ENCODE data around the gene CLMP.

CLMP gene

GRCh38 chr11:123188508-123189165, 6.4 kb downstream of the CLMP start:
- no peak for DNase-seq (ENCODE audit: low read depth)

GRCh38 chr11:123187665-123188507, 7.2 kb downstream of the CLMP start:
- DNase-seq (ENCODE audit: low read depth) = no peak

- no peak for DNase-seq (ENCODE audit: low read depth)
These were observed 7.8 kb downstream of the CLMP start for GRCh38 chr11:123187248-123187647.

GRCh38 chr11:123186286-123186685, 8.8 kb downstream of the CLMP start:
- no peak for DNase-seq (ENCODE audit: low read depth)

DNA sequence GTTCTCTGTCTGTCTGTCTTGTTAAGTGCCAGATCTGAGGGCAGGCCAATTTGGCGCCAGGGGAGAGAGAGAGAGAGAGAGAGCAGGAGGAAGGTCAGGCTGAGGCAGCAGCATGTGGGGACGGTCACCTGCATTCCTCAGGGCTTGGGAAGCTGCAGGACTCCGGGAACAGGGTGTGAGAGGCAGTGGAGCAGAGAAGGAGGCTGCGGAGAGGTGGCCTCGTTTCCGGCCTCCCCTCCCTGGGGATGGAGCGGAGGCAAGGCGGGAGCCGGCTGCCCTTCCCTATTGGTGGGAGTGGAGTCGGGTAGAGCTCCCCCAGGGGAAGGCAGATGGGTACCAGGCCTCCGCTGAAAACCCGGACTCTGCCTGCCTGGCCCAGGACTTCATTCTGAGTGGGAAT, 9.7 kb downstream of the CLMP start:
- DNase-seq (ENCODE audit: low read depth) = no peak

GRCh38 chr11:123184531-123184930, 10.5 kb downstream of the CLMP start:
- DNase-seq (ENCODE audit: low read depth) = no peak

DNA sequence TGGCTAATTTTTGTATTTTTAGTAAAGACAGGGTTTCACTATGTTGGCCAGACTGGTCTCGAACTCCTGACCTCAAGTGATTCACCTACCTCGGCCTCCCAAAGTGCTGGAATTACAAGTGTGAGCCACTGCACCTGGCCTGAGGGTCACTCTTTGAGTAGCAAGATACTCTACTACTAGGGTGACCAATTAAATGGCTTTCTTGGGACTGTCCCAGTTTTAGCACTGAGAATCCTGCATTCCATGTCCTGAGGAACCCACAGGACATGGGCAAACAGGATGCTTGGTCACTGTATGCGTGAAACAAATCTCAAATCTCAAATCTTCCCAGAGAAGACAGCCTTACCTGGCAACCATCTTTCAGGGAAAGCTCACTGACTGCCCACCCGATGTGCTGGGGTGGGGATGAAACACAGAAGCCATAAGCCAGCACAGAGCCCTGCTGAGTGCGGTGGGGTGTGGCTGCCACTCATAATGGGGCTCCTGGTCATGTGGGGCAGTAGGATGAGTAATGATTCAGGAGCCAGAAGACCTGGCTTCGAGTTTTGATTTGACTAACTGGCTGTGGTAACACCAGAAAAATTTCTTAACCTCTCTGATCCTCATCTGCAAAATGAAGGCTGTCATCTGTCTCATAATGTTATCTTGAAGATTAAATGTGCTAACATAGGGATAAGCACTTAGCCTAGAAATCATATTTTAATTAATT, 11.5 kb downstream of the CLMP start:
- DNase-seq (ENCODE audit: low read depth) = no peak

DNA sequence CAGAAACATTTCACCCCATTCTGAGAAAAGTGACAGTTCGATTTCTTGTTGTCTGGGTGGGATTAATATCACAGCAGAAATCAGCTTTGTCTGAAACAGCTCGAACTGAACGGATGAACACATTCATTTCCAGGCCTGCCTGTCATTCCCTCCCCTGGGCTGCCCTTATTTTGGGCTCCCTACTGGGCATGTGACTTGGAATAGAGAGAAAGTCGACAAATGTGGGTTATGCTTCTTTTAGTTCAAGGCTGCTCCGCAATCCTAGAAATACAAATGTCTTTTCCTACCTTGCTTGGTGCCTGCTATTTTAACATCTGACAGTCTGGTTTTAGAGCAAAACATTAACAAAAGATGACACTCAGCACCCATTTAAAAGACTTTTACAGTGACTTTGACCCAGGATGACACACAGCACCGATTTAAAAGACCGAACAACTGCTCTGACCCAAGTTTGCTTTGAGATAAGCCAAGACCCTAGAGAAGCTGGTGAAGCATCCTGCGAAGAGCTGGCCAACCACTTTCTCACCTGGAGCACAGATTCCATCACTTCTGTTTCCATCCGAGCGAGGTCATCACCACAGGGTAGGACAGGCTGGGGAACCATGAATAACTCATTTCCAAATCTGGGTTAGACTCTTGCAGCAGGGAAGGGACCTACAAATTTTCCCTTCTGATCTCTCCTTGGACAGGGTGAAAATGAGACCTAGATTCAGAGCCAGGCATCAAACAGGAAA, 13.1 kb downstream of the CLMP start:
- no peak for DNase-seq (ENCODE audit: low read depth)

DNA sequence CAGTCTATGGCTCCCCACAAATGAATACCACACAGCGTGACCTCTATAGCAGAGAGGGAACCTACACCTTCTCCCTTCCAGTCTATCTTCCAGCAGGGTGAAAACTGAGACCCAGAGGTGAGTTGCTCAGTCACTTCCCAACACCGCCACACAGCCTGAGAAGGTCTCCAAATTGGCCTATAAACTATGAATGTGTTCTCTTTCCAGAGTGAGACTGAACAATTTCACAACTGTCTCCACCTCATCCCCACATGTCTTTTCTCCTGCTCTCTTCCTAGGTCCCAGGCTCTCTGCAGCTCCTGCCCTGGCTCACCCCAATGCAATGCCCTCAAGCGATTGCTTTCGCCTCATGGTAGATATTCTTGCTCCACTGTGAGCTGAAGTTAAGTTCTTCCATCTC, 14.0 kb downstream of the CLMP start:
- DNase-seq (ENCODE audit: low read depth) = no peak

GRCh38 chr11:123180574-123180973, 14.5 kb downstream of the CLMP start:
- no peak for DNase-seq (ENCODE audit: low read depth)

GRCh38 chr11:123180166-123180565, 14.9 kb downstream of the CLMP start:
- DNase-seq (ENCODE audit: low read depth) = no peak

- no peak for DNase-seq (ENCODE audit: low read depth)
These were observed 15.5 kb downstream of the CLMP start for GRCh38 chr11:123179586-123179985.

- DNase-seq (ENCODE audit: low read depth) = no peak
These were observed 16.9 kb downstream of the CLMP start for GRCh38 chr11:123178186-123178585.

DNA sequence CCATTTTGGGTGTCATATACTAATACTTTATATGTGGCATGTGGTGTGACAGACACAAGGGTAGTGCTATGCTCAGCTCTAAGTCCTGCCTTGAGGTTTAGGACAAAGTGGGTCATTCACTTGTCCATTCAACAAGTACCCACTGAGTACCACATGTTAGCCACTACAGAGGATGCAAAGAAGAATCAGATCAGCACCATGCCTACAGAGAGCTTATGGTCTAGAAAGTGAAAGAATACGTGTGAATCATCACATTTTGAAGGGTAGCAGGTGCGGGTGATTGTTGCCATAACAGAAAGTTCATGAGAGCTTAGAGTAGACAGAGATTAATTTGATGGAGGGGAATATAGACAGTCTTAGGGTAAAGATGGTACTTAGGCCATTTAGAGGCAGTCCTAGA, 18.3 kb downstream of the CLMP start:
- no peak for DNase-seq (ENCODE audit: low read depth)

DNA sequence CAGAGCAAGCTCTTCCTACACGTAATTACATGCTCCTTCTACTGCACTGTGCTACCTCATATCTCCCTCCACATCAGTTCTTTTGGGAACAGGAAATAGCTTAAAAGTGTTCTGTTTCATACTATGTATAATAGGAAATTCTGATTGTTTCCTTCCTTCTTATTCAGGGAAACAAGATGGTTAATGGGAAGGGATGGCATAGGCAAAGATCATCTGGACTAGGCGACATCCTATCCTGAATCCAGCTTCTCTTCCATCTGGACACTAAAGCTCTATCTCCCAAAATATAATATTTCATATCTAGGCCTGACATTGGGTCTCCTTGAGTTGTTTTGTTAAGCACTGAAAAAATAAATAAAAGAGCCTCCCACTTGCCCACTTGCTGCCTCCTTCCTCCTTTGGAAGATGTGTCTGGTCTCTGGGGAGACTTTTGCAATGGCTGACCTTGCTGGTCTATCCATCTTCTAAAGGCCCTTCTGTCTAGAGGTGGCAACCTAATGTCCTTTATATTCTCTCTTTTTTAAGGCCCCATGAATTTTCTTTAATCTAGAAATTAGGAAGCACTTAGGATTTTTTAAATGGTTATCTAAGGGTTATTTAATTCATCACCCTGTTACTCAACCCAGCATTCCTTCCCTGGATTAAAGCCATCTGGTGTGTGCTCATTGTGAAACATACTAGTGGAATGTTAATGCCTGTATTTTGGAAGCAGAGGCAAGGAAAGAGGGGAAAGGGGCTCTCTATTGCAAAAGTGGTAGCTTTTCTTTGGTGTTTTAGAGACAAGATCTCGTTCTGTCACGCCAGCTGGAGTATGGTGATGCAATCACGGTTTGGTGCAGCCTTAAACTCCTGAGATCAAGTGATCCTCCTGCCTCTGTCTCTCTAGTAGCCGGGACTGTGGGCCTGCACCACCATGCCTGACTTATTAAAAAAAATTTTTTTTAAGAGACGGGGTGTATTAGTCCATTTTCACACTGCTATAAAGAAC, 20.6 kb downstream of the CLMP start:
- no peak for DNase-seq (ENCODE audit: low read depth)

GRCh38 chr11:123173856-123174186, 21.2 kb downstream of the CLMP start:
- DNase-seq (ENCODE audit: low read depth) = no peak

DNA sequence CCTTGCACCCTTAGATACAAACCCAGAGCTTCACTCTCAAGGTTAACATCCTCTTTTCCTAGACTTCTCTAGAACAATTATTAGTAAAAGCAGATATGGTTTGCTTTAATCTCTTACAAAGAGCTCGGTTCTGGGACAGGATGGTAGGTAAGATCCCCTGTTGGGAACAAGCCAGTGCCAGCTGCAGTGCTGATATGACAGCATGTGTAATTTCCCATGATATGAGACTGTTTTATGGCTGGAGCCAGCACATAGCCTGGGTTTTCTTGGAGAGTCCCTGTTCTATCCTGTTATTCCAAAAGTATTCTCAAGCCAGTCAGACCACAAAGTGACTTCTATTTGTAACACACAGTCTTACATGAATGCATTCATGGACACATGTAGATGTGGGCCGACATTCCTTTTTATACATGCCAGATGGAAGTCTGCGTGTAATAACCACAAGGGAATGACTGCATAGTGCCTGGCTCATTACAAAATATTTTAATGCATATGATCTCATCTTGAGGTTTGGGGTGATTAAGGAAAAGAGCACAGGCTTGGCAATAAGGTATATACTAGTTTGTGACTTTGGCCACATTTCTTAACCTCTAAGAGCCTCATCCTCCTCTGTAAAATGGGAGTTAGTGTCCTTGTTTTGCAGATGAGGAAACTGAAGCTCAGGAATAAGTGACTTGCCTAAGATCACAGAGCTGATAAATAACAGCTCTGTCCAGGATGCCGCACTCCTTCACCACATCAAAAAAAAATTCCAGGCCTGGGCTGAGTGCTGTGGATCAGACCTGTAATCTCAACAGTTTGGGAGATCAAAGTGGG, 21.8 kb downstream of the CLMP start:
- no peak for DNase-seq (ENCODE audit: low read depth)

DNA sequence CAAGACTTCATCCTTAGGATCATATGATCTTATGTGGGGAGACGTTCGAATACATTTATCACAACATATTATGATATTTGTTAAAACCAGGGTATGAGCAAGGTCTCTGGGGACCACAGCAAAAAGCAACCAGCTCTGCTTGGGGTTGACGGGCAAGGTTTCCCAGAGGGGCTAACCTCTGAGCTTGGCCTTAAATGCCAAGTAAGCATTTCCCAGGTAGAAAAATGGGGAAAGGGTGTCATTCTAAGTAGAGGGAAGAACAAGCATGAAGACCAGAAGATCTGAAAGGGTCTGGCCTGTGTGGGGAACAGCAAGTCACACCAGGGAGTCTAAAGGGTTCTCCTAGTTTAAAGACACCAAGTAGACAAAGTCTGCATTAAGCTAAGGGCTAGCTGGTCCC, 24.1 kb downstream of the CLMP start:
- no peak for DNase-seq (ENCODE audit: low read depth)

DNA sequence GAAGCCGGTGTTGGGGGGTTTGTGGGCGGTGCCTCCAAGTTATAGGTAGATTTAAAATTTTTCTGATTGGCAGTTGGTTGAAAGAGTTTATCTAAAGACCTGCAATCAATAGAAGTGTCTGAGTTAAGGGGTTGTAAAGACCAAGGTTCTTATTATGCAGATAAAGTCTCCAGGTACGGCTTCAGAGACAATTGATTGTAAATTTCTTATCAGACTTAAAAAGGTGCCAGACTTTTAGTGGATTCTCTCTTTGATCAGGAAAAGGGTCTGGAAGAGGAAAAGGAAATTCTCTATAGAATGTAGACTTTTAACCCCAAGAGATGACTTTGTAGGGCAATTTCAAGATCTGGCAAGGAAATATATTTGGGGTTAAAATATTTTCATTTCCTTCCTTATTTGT, 25.2 kb downstream of the CLMP start:
- DNase-seq (ENCODE audit: low read depth) = no peak

DNA sequence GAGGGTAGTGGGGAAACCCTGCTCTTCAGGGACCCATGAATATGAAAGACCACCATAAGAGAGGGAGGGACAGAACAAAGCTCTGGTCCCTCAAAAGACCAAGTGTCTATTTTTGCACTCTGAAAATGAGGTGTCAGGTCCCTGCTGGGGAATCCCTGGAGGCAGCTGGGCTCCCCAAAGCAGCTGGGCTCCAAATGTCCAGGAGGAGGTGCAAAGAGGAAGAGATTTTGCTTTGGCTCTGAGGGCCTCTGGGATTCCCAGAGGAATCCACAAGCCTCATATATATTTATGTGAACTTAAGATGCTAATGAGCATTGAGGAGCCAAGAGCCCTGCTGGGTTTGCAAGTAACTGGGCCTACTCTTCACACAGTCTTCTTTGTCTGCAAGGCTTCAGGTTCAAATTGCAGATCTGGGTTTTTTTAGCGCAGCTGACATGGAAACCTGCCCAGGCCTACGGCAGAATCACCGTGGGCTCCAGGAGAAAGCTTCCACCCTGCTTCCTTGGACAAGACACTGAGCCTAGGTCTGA, 26.0 kb downstream of the CLMP start:
- no peak for DNase-seq (ENCODE audit: low read depth)

Data from activated T-helper 1 cell treated with Interleukin-2 at 50 U/mL for 16 hours (primary cell).